ENCODE measurements around the gene AFAP1.

AFAP1 gene

DNA sequence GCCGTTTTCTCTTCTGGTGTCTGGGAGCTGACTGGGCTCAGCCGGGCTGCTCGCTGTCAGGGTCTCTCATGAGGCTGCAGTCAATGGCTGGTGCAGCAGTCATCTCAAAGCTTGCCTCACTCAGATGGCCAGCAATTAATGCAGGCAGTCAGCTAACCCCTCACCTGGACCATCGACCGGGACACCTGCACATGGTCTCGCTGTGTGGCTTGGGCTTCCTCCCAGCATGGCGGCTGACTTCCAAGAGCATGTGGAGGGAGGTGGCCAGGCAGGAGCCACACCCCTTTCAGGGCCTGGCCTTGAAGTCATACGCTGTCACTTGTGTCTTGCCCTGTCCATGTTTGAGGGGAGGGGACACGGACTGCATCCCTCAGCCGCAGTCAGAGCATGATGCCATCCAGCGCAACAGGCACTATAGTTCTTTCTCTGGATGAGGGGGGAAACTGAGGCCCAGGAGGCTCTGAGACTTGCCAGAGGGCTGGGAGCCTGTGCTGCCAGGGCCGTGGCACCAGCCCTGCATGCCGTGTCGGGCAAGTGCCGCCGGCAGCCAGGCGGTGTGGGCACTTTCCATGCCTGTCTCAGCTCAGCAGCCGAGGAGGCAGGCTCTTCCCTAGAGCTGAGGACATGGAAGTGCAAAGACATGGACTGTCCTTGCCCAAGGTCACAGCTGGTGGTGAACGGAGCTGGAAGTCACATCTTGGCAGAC lies 201.8 kb downstream of the AFAP1 start:
- CTCF ChIA-PET: no interaction called here
- DNase-seq (ENCODE audit: extremely low spot score): no peak
- no peak for TF ChIP-seq FOXM1 (IDR thresholded peaks at IDR 0.05; ENCODE audit: borderline replicate concordance)
- TF ChIP-seq LEF1 (IDR thresholded peaks at IDR 0.05; ENCODE audit: borderline replicate concordance): no peak
- no peak for TF ChIP-seq ZNF384 (IDR thresholded peaks at IDR 0.05)
- TF ChIP-seq HDGF (IDR thresholded peaks at IDR 0.05; ENCODE audit: borderline replicate concordance): no peak
- no peak for TF ChIP-seq NFRKB (IDR thresholded peaks at IDR 0.05)
- TF ChIP-seq FOXA1 (IDR thresholded peaks at IDR 0.05): no peak
- TF ChIP-seq TARDBP (IDR thresholded peaks at IDR 0.05): no peak
- no peak for TF ChIP-seq BHLHE40 (IDR thresholded peaks at IDR 0.05; ENCODE audit: borderline replicate concordance)
- TF ChIP-seq FOXK2 (IDR thresholded peaks at IDR 0.05): no peak
- POLR2A ChIA-PET: no interaction called here

DNA sequence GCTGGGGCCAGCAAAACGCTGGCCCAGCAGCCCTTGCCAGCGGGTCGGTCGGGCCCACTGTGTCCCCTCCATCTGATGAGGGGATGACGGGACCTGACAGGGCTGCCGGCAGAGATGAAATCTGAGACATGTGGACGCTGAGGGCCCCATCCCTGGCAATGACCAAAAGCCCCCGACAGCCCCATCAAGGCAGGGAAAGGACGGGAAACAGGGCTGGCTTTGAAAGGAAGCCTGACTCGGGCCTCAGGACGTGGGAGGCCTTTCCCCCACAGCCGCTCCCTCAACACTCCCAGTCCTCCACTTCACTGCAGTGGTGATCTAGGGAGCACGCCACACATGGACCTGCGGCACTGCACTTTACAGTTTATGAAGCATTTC lies 202.4 kb downstream of the AFAP1 start:
- ChIA-PET POLR2A (no interaction called here), CTCF (no interaction called here)
- DNase-seq (ENCODE audit: extremely low spot score): no peak
- TF ChIP-seq ZNF384 (IDR thresholded peaks at IDR 0.05) (no peak), ARNT (IDR thresholded peaks at IDR 0.05) (no peak), FOXM1 (IDR thresholded peaks at IDR 0.05; ENCODE audit: borderline replicate concordance) (no peak), HDGF (IDR thresholded peaks at IDR 0.05; ENCODE audit: borderline replicate concordance) (no peak), FOXA1 (IDR thresholded peaks at IDR 0.05) (no peak), CTBP1 (IDR thresholded peaks at IDR 0.05; ENCODE audit: borderline replicate concordance) (no peak)

DNA sequence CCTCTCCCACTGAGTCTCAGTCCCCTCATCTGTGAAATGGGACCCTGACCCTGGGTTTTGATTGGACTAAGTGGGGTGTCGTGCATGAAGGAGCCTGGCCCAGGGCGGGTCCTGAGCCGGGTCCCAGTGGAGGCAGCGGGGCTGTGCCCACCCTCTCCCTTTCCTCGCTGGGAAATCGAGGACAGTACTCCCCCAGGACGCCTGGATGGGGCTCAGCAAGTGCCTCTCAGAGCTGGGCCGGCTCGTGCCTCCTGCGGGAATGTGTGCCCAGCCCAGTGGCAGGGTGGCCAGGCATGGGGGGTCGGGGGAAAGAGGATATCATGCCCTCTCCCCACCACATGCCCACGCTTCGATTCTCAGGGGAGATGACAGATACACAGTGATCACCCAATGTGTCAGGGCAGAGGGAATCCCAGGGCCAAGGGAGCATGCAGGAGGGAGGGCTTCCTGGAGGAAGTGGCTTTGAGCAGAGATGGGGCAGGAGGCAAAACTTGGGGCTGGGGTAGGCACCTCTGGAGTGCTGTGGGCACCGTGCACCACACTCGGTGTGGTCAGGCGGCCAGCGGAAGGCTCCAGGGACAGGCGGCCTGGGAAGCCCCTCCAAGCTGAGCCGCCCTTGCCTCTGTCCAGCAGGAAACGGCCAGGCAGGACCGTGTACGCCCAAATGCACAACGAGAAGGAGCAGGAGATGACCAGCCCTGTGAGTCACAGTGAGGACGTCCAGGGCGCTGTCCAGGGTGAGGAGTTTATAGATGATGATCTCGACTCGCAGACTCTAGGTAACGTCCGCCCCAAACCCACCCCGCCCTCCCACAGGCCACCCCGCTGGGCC lies 203.0 kb downstream of the AFAP1 start:
- DNase-seq (ENCODE audit: extremely low spot score): no peak
- no peak for TF ChIP-seq LEF1 (IDR thresholded peaks at IDR 0.05; ENCODE audit: borderline replicate concordance)
- no peak for TF ChIP-seq NFRKB (IDR thresholded peaks at IDR 0.05)
- TF ChIP-seq, protein P1, sequence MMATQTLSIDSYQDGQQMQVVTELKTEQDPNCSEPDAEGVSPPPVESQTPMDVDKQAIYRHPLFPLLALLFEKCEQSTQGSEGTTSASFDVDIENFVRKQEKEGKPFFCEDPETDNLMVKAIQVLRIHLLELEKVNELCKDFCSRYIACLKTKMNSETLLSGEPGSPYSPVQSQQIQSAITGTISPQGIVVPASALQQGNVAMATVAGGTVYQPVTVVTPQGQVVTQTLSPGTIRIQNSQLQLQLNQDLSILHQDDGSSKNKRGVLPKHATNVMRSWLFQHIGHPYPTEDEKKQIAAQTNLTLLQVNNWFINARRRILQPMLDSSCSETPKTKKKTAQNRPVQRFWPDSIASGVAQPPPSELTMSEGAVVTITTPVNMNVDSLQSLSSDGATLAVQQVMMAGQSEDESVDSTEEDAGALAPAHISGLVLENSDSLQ (IDR thresholded peaks at IDR 0.05): no peak
- TF ChIP-seq ZNF384 (IDR thresholded peaks at IDR 0.05): no peak
- no peak for TF ChIP-seq FOXK2 (IDR thresholded peaks at IDR 0.05)
- no peak for TF ChIP-seq FOXA1 (IDR thresholded peaks at IDR 0.05)
- no peak for TF ChIP-seq SP1 (IDR thresholded peaks at IDR 0.05)
- TF ChIP-seq TARDBP (IDR thresholded peaks at IDR 0.05): no peak
- no peak for TF ChIP-seq HDGF (IDR thresholded peaks at IDR 0.05; ENCODE audit: borderline replicate concordance)
- no peak for TF ChIP-seq FOXM1 (IDR thresholded peaks at IDR 0.05; ENCODE audit: borderline replicate concordance)
- no peak for TF ChIP-seq CTBP1 (IDR thresholded peaks at IDR 0.05; ENCODE audit: borderline replicate concordance)
- no peak for TF ChIP-seq ELF4 (IDR thresholded peaks at IDR 0.05)
- ChIA-PET CTCF (no interaction called here), POLR2A (no interaction called here)

DNA sequence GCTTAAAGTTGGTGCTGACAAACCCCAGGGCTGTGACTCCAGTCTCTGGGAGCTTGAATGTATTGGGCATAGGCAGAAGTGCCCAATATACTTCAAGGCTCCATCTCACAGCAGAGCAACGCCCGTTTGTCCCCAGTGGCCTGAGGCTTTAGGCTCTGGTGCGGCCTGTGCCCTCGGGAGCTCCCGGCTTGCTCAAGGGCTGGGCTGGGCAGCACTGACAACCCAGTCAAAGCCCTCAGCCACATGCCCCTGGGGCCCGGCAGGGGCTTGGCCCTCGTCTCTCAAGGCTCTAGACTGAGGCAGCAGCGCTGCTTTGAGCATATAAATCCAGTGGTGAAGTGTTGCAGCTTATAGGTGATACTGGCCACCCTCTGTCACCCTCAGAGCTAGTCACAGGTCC lies 203.7 kb downstream of the AFAP1 start:
- TF ChIP-seq ZNF384 (IDR thresholded peaks at IDR 0.05): no peak
- TF ChIP-seq CTBP1 (IDR thresholded peaks at IDR 0.05; ENCODE audit: borderline replicate concordance): no peak
- ChIA-PET CTCF (no interaction called here), POLR2A (no interaction called here)
- DNase-seq (ENCODE audit: extremely low spot score): no peak

DNA sequence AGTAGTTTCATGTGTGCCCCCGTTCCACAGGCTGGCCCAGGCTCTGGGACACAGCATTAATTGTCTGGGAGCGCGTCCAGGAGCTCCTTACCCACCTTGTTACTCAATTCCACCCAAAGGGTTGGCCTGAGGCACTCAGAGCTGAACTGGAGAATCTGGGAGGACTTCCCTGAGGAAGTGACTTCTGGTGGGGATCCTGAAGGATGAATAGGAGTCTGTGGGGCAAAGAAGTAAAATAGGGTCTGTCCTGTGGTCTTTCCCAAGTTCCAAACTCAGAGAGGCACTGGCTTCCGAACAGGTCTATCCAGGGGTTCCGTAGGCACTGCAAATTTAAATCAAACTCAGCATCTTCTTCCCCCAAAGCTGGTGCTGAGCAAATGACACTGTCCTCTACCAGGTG lies 204.3 kb downstream of the AFAP1 start:
- ChIA-PET POLR2A (no interaction called here), CTCF (no interaction called here)
- no peak for DNase-seq (ENCODE audit: extremely low spot score)
- TF ChIP-seq ARNT (IDR thresholded peaks at IDR 0.05) (no peak), SP1 (IDR thresholded peaks at IDR 0.05) (no peak), L3MBTL2 (conservative IDR thresholded peaks at IDR 0.05) (no peak), FOXK2 (IDR thresholded peaks at IDR 0.05) (no peak), ELF4 (IDR thresholded peaks at IDR 0.05) (no peak), NFRKB (IDR thresholded peaks at IDR 0.05) (no peak), FOXM1 (IDR thresholded peaks at IDR 0.05; ENCODE audit: borderline replicate concordance) (no peak), ZNF384 (IDR thresholded peaks at IDR 0.05) (no peak), CTBP1 (IDR thresholded peaks at IDR 0.05; ENCODE audit: borderline replicate concordance) (no peak), TARDBP (IDR thresholded peaks at IDR 0.05) (no peak), BHLHE40 (IDR thresholded peaks at IDR 0.05; ENCODE audit: borderline replicate concordance) (no peak), SUZ12 (IDR thresholded peaks at IDR 0.05) (no peak), HDGF (IDR thresholded peaks at IDR 0.05; ENCODE audit: borderline replicate concordance) (no peak), FOXA1 (IDR thresholded peaks at IDR 0.05) (no peak)
- TF ChIP-seq, protein P1 (IDR thresholded peaks at IDR 0.05): no peak

DNA sequence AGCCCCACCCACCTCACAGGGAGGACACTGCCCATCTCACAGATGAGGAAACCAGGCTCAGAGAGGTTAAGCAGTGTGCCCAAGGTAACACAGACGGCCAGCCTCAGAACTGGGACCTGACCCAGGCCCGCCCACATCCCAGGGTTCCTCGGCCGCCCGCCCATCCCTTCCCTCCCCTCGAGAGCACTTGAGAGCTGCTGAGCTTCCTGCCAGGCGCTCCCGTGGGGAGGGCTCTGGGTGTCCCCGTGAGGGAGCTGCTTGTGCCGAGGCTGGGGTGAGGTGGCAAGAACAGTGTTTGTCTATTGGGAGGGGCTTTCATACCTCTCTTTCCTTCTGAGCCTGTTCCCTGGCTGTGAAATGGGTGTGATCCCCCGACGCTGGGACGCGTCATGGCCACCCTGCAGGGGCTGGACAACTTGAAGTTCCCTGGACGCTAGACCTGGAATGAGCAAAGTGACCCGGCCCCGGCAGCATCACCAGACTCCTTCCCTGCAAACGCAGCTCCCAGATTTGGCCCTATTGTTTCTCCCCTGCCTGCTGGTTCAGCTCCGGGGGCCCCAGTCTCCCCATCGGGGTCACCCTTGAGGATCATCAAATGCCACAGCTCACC lies 204.9 kb downstream of the AFAP1 start:
- no peak for TF ChIP-seq FOXA1 (IDR thresholded peaks at IDR 0.05)
- no peak for TF ChIP-seq NFRKB (IDR thresholded peaks at IDR 0.05)
- CTCF ChIA-PET: no interaction called here
- DNase-seq (ENCODE audit: extremely low spot score): no peak
- POLR2A ChIA-PET: no interaction called here
